ENCODE measurements around the gene DEPP1.

- TF ChIP-seq CTCF (IDR thresholded peaks at IDR 0.05) (no peak), POLR2A (IDR thresholded peaks at IDR 0.05) (no peak), EP300 (IDR thresholded peaks at IDR 0.05) (no peak)
These were observed 24.6 kb downstream of the DEPP1 start for GRCh38 chr10:44954042-44954441.
